Heart right ventricle (tissue), 16 donors: Measurements from ENCODE around the gene PLA2G2C. TPM values are rescaled to one million over a fixed set of nuclear protein-coding genes. Genes with fewer than 3 reads are reported as not detected.
"Not testable (repeated sequence)": the region's sequence is repeated elsewhere in the genome, so short reads cannot be mapped to it uniquely, and the experiment has no call there.

Experiments
- ATAC-seq, 8 donors: fragments of 200-7000 bp; cut with Tn5 transposase; one replicate each; pipeline ENCODE4 v1.9.1; 2020; ENCODE audit warnings: mild to moderate bottlenecking in 8 of 8, moderate library complexity in 8 of 8, moderate number of reproducible peaks in 1 of 8
- DNase-seq, 2 donors: peaks; one replicate each; pipeline ENCODE4 v3.0.0-alpha.2; 2020
- H3K27ac ChIP-seq, 10 donors: fragments of 200-600 bp; sonication (generic) in 2 of 10; one replicate each; pipeline versions ENCODE4 v1.5.0 to v1.8.0; 2020 to 2022; ENCODE audit warnings: mild to moderate bottlenecking in 3 of 10
- H3K27me3 ChIP-seq, 7 donors: fragments of 200-600 bp; one replicate each; pipeline ENCODE4 v1.8.0; 2021 to 2022; ENCODE audit warnings: mild to moderate bottlenecking in 2 of 7
- H3K36me3 ChIP-seq, 9 donors: fragments of 200-600 bp; sonication (generic) in 1 of 9; one replicate each; pipeline versions ENCODE4 v1.5.0 to v1.8.0; 2020 to 2022; ENCODE audit warnings: mild to moderate bottlenecking in 2 of 9
- H3K4me1 ChIP-seq, 9 donors: fragments of 200-600 bp; sonication (generic) in 1 of 9; one replicate each; pipeline versions ENCODE4 v1.5.0 to v1.8.0; 2020 to 2022; ENCODE audit warnings: mild to moderate bottlenecking in 4 of 9
- H3K4me3 ChIP-seq, 10 donors: fragments of 200-600 bp; sonication (generic) in 2 of 10; one replicate each; pipeline versions ENCODE4 v1.5.0 to v1.8.0; 2020 to 2022; ENCODE audit warnings: mild to moderate bottlenecking in 7 of 10, moderate library complexity in 2 of 10
- H3K9me3 ChIP-seq, 11 donors: fragments of 200-600 bp in 10 of 11; sonication (generic) in 2 of 11; one replicate each; pipeline versions ENCODE4 v1.5.0 to v1.8.0; 2013 to 2022; ENCODE audit warnings: mild to moderate bottlenecking in 2 of 11, control low read depth in 1 of 11, moderate library complexity in 1 of 11
- WGBS, 2 donors: extraction: QIAGEN DNeasy Blood & Tissue Kit; methylation state at CpG; one replicate each; pipeline ENCODE4 v1.1.7; 2013; ENCODE audit warnings: inconsistent platforms in 1 of 2; 5-methylcytosine and 5-hydroxymethylcytosine counted together
- intact Hi-C, 10 donors: fragments of 100-400 bp; cut with DNase I; formaldehyde crosslinking; loops; one replicate each; pipeline versions ENCODE4 v1.11.1 to v1.14.2; 2022
- polyA plus RNA-seq, 2 donors: library from polyadenylated mRNA; stranded (reverse); fragments of 200-250 nt; gene quantifications; one replicate each; pipeline ENCODE4 v1.2.3, GENCODE V29; 2013
- total RNA-seq, 10 donors: library from RNA; stranded (reverse); fragmentation: NEBNext Ultra II Directional in 3 of 10; extraction: Animal tissue kit (Norgen Biotek cat#: 25700) in 3 of 10; gene quantifications; one replicate each; pipeline versions ENCODE4 v1.2.1 to v1.2.4, GENCODE V29; 2021 to 2023
- TF ChIP-seq, protein P1 (sequence below), 9 donors: fragments of 200-600 bp; sonication (generic) in 2 of 9; IDR thresholded peaks; one replicate each; pipeline versions ENCODE4 v1.5.0 to v1.8.0; 2021 to 2022; ENCODE audit warnings: antibody characterized with exemption in 9 of 9, mild to moderate bottlenecking in 5 of 9, moderate library complexity in 1 of 9
- donor health status: Arrhythmogenic right ventricular cardiomyopathy.
- donor health status: ischemic (EF 13 %, LVEDD 7.1; RV severe dilation, severe dysfunction).
- donor health status: healthy with polysubstance abuse.
- donor health status: DM: no; HTN: yes; CAD: no.
- donor health status: DM: no; HTN: no; CAD: no.
- donor health status: ischemic (EF 25% LVEDD 6.9; RV normal size, moderate dysfunction).
- donor health status: ischemic (EF 25% LVEDD 5.7; RV mildly dilated, moderate dysfunction).
- donor health status: healthy.
- donor health status: DM: yes; HTN: yes; CAD: no.
- donor health status: Ischemic cardiomyopathy.
- donor health status: ischemic (EF 35%, LVEDD 5.7; RV mildly dilated, moderate dysfunction).
- donor health status: nonischemic (EF 11% LVEDD 7.7; RV severe dilation, severe dysfunction).
- donor health status: DM: yes; HTN: yes; CAD: no.
- donor health status: PGD.
- donor health status: ischemic (EF 29% LVEDD 5.4; RV normal size, mild dysfunction).
- donor health status: nonischemic (EF 23%, LVEDD 6.1; RV moderate dilation, normal function).

The PLA2G2C gene
- total and polyA plus RNA-seq, 12 donors: not detected

DNA sequence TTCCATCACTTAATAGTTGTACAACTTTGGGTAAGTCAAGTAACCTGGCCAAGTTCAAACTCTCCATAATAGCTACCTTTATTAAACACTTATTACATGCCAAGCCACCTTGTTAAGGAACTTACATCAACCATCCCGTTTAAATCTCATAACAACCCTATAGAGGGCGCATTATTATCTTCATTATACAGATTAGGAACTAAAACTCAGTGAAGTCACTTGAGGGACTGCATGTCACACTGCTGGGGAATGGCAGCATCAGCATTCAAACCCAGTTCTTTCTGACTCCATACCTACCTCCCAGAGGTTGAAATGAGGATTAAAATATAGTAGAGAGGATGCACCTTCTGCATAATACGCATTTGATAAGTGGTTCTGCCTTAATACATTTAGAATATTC, 47.1 kb upstream of the PLA2G2C start:
- peak in 2 of 8 donors; percentile 27 to 42 for ATAC-seq

DNA sequence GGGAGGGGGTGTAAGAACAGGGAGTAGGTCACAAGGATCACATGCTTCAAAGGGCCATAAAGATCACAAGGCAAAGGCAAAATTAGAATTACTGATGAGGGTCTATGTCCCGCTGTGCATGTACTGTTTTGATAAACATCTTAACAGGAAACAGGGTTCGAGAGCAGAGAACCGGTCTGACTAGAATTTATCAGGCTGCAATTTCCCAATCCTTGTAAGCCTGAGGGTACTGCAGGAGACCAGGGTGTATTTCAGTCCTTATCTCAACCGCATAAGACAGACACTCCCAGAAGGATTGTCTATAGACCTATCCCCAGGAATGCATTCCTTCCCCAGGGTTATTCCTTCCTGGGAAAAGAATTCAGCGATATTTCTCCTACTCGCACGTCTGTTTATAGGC, 46.2 kb upstream of the PLA2G2C start:
- WGBS, 2 donors: 30 to 33% methylated on average over 7 of the region's 7 CpGs
- not testable (repeated sequence) for H3K27ac ChIP-seq, H3K4me1 ChIP-seq, H3K36me3 ChIP-seq, H3K9me3 ChIP-seq, ATAC-seq, H3K4me3 ChIP-seq, DNase-seq
- H3K27me3 ChIP-seq: peaks cover 0 to 75% (median 54%) of the 10 kb centered on the region in 7 donors
- intact Hi-C loops: loop anchor here in 2 of 10 donors (5.0 kb wide), 2 partner anchors 195 to 260 kb away; no protein-coding TSS in a partner anchor

More for the DNA sequence above, 47.1 kb upstream of the PLA2G2C start:
- no peak overlapping the region for H3K27ac ChIP-seq
- no peak for DNase-seq
- peaks cover 0 to 6% (median 0%) of the 10 kb centered on the region in 9 donors for H3K4me1 ChIP-seq
- intact Hi-C loops: loop anchor here in 2 of 10 donors (5.0 kb wide), 2 partner anchors 194 to 259 kb away; no protein-coding TSS in a partner anchor
- H3K27me3 ChIP-seq: peaks cover 0 to 67% (median 48%) of the 10 kb centered on the region in 7 donors
- H3K4me3 ChIP-seq: no peak overlapping the region
- TF ChIP-seq, protein P1, sequence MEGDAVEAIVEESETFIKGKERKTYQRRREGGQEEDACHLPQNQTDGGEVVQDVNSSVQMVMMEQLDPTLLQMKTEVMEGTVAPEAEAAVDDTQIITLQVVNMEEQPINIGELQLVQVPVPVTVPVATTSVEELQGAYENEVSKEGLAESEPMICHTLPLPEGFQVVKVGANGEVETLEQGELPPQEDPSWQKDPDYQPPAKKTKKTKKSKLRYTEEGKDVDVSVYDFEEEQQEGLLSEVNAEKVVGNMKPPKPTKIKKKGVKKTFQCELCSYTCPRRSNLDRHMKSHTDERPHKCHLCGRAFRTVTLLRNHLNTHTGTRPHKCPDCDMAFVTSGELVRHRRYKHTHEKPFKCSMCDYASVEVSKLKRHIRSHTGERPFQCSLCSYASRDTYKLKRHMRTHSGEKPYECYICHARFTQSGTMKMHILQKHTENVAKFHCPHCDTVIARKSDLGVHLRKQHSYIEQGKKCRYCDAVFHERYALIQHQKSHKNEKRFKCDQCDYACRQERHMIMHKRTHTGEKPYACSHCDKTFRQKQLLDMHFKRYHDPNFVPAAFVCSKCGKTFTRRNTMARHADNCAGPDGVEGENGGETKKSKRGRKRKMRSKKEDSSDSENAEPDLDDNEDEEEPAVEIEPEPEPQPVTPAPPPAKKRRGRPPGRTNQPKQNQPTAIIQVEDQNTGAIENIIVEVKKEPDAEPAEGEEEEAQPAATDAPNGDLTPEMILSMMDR (IDR thresholded peaks at IDR 0.05): peak in 7 of 9 donors; percentile 32 to 44 (median 40)
- H3K36me3 ChIP-seq: no peaks in the 10 kb centered on the region
- H3K9me3 ChIP-seq: no peaks in the 10 kb centered on the region
- 31 to 41% methylated on average over 3 of the region's 3 CpGs for WGBS, 2 donors

DNA sequence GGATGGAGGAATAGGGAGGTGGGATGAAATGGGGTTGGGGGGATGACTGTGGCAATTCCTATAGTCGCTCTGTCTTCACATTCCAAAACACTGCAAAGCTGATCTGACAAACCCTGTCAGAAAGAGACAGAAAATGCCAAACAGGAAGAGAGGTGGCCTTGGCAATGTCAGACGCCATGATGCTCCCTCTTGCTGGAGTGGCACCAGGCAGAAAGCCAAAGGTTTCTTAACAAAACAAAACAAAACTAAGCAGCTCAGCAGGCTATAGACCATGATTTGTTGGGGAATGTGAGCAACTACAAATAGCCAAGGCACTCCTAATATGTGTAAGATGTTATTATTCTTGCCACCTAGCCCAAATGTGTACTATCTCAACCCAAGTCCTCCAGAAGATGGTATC, 42.9 kb upstream of the PLA2G2C start:
- H3K9me3 ChIP-seq: no peaks in the 10 kb centered on the region
- WGBS, 2 donors: 51 to 56% methylated on average over 2 of the region's 2 CpGs
- H3K27me3 ChIP-seq: peaks cover 0 to 78% (median 63%) of the 10 kb centered on the region in 7 donors
- H3K36me3 ChIP-seq: no peaks in the 10 kb centered on the region
- peaks cover 0 to 5% (median 0%) of the 10 kb centered on the region in 9 donors for H3K4me1 ChIP-seq
- DNase-seq: no peak
- H3K27ac ChIP-seq: no peak overlapping the region
- no peak overlapping the region for H3K4me3 ChIP-seq
- ATAC-seq: no peak
- intact Hi-C loops: loop anchor here in 1 of 10 donors (10.0 kb wide), 1 partner anchor 136 kb away; no protein-coding TSS in a partner anchor
- TF ChIP-seq, protein P1 (IDR thresholded peaks at IDR 0.05): no peak

DNA sequence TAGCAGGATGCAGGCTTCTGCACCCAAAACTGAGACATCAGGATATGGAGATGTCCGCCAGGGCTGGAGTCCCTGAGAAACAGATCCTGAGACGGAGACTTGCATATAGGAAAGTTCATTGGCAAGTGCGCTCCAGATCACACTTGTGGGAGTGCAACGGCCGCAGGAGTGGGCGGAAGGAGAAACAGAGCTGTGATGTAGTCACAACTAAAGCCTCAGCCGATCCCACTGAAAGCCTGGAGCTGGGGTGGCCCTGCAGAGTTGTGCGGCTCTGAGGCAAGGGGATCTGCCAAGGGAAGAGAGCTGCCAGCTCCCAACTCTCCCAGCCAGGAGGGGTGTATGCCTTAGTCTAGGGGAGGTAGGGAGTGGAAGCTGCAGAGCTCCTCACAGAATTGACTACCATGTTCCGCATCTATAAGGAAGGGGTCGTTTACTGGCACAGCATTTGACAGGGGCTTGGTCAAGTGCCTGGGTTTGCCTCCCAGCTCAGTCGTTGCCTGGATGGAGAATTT, 42.1 kb upstream of the PLA2G2C start:
- ATAC-seq (no peak), DNase-seq (no peak)
- Histone ChIP-seq H3K27me3 (peaks cover 0 to 76% (median 56%) of the 10 kb centered on the region in 7 donors), H3K36me3 (no peaks in the 10 kb centered on the region), H3K9me3 (no peaks in the 10 kb centered on the region), H3K27ac (no peak overlapping the region), H3K4me3 (no peak overlapping the region), H3K4me1 (no peaks in the 10 kb centered on the region)
- intact Hi-C loops: loop anchor here in 1 of 10 donors (10.0 kb wide), 1 partner anchor 136 kb away; no protein-coding TSS in a partner anchor
- TF ChIP-seq, protein P1 (IDR thresholded peaks at IDR 0.05): no peak
- WGBS, 2 donors: 75 to 76% methylated on average over 11 of the region's 11 CpGs

DNA sequence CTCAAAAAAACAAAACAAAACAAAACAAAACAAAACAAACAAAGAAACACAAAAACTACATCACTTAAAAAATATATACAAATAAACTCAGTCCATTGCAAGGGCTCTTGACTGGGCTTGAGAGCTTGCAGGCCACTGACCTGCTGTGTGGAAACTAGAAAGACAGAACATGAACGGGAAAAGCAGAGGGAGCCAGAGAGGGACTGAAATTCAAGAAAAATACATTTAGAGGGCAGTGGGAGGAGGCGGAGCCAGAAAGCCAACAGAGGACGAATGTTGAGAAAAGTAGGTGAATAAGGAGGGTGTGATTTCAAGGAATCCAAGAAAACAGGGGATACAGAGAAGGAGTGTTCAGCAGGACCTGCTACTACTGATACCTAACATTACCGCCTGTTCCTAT, 41.4 kb upstream of the PLA2G2C start:
- DNase-seq: no peak
- no peaks in the 10 kb centered on the region for H3K36me3 ChIP-seq

More for the DNA sequence above, 41.4 kb upstream of the PLA2G2C start:
- 61 to 66% methylated on average over 4 of the region's 4 CpGs for WGBS, 2 donors
- intact Hi-C loops: loop anchor here in 1 of 10 donors (10.0 kb wide), 1 partner anchor 137 kb away; no protein-coding TSS in a partner anchor
- Histone ChIP-seq H3K4me3 (no peak overlapping the region), H3K4me1 (no peaks in the 10 kb centered on the region), H3K9me3 (no peaks in the 10 kb centered on the region), H3K27me3 (peaks cover 0 to 72% (median 51%) of the 10 kb centered on the region in 7 donors), H3K27ac (no peak overlapping the region)
- TF ChIP-seq, protein P1 (IDR thresholded peaks at IDR 0.05): no peak
- ATAC-seq: no peak
